HepG2 (cell line): ENCODE measurements around the gene NEK8. TPM values are rescaled to one million over a fixed set of nuclear protein-coding genes. Genes with fewer than 3 reads are reported as not detected.

Experiments used
- AGO2 ChIP-seq: fragments of 200-400 bp; formaldehyde crosslinking; optimal IDR thresholded peaks from 2 replicates; pipeline ENCODE3; 2017; ENCODE audit warnings: mild to moderate bottlenecking, low read depth, low read length, moderate library complexity
- ATF4 ChIP-seq, 2 experiments: fragments of 450-650 bp in 1 of 2; sonication (generic) in 1 of 2; formaldehyde crosslinking; IDR thresholded peaks; 2 replicates each; pipeline versions ENCODE4 v1.5.0 to v1.8.0; 2020 to 2022; ENCODE audit warnings: mild to moderate bottlenecking in 1 of 2, missing genetic modification reagents in 1 of 2
- ATM ChIP-seq: fragments of 450-650 bp; IDR thresholded peaks from 2 replicates; pipeline ENCODE4 v1.7.1; 2017; ENCODE audit warnings: mild to moderate bottlenecking, borderline replicate concordance
- EEA1 ChIP-seq: sonication (generic); formaldehyde crosslinking; IDR thresholded peaks from 2 replicates; pipeline ENCODE4 v1.5.1; 2020; ENCODE audit warnings: mild to moderate bottlenecking, missing genetic modification reagents, borderline replicate concordance
- IKZF1 ChIP-seq: fragments of 450-650 bp; IDR thresholded peaks from 2 replicates; pipeline ENCODE4 v1.7.1; 2016
- KAT8 ChIP-seq: IDR thresholded peaks from 2 replicates; pipeline ENCODE4 v1.6.1; 2016; ENCODE audit warnings: missing genetic modification reagents, missing compliant biosample characterization
- MAZ ChIP-seq, 2 experiments: sonication (generic) in 1 of 2; formaldehyde crosslinking in 1 of 2; IDR thresholded peaks; 2 replicates each; pipeline versions ENCODE4 v1.5.0 to v1.6.1; 2012 to 2020; ENCODE audit warnings: low read depth in 2 of 2, mild to moderate bottlenecking in 2 of 2, borderline replicate concordance in 1 of 2, improper control_type of control experiment in 1 of 2, low read length in 1 of 2, missing genetic modification reagents in 1 of 2, moderate library complexity in 1 of 2
- NCOA2 ChIP-seq: sonication (generic); formaldehyde crosslinking; IDR thresholded peaks from 2 replicates; pipeline ENCODE4 v1.8.0; 2022; ENCODE audit warnings: inconsistent platforms
- NFATC3 ChIP-seq: sonication (generic); formaldehyde crosslinking; IDR thresholded peaks from 2 replicates; pipeline ENCODE4 v1.5.1; 2020; ENCODE audit warnings: mild to moderate bottlenecking, missing genetic modification reagents
- NFKBIZ ChIP-seq: IDR thresholded peaks from 2 replicates; pipeline ENCODE4 v1.6.1; 2018; ENCODE audit warnings: missing genetic modification reagents, missing compliant biosample characterization
- NONO ChIP-seq, 2 experiments: fragments of 450-650 bp in 1 of 2; sonication (generic) in 1 of 2; formaldehyde crosslinking in 1 of 2; IDR thresholded peaks in 1 of 2; conservative IDR thresholded peaks in 1 of 2; 2 replicates each; pipeline versions ENCODE4 v1.6.1 to v1.8.0; 2017 to 2022; ENCODE audit warnings: mild to moderate bottlenecking in 1 of 2, missing genetic modification reagents in 1 of 2, moderate library complexity in 1 of 2
- PAX8 ChIP-seq: sonication (generic); formaldehyde crosslinking; IDR thresholded peaks from 2 replicates; pipeline ENCODE4 v1.8.0; 2022; ENCODE audit warnings: mild to moderate bottlenecking, missing genetic modification reagents, borderline replicate concordance
- SMAD3 ChIP-seq: sonication (generic); formaldehyde crosslinking; IDR thresholded peaks from 2 replicates; pipeline ENCODE4 v1.4.0; 2020; ENCODE audit warnings: missing genetic modification reagents
- TERF1 ChIP-seq: sonication (generic); formaldehyde crosslinking; IDR thresholded peaks from 2 replicates; pipeline ENCODE4 v1.8.0; 2022; ENCODE audit warnings: mild to moderate bottlenecking, missing genetic modification reagents, moderate library complexity
- ZBTB38 ChIP-seq: sonication (generic); formaldehyde crosslinking; IDR thresholded peaks from 2 replicates; pipeline ENCODE4 v1.5.1; 2020; ENCODE audit warnings: mild to moderate bottlenecking, missing genetic modification reagents
- ZKSCAN5 ChIP-seq: sonication (generic); formaldehyde crosslinking; IDR thresholded peaks from 2 replicates; pipeline ENCODE4 v1.5.1; 2020; ENCODE audit warnings: mild to moderate bottlenecking, missing genetic modification reagents
- ZNF12 ChIP-seq: sonication (generic); formaldehyde crosslinking; IDR thresholded peaks from 2 replicates; pipeline ENCODE4 v1.5.0; 2020; ENCODE audit warnings: missing genetic modification reagents
- ZNF263 ChIP-seq: sonication (generic); formaldehyde crosslinking; IDR thresholded peaks from 2 replicates; pipeline ENCODE4 v1.4.0; 2020; ENCODE audit warnings: missing genetic modification reagents
- ZNF331 ChIP-seq: sonication (generic); formaldehyde crosslinking; IDR thresholded peaks from 2 replicates; pipeline ENCODE4 v1.4.0; 2020; ENCODE audit warnings: missing genetic modification reagents
- ZNF33A ChIP-seq: sonication (generic); formaldehyde crosslinking; IDR thresholded peaks from 2 replicates; pipeline ENCODE4 v1.5.1; 2020; ENCODE audit warnings: missing genetic modification reagents, mild to moderate bottlenecking, moderate library complexity, borderline replicate concordance
- ZNF558 ChIP-seq: sonication (generic); formaldehyde crosslinking; IDR thresholded peaks from 2 replicates; pipeline ENCODE4 v1.9.0; 2022; ENCODE audit warnings: mild to moderate bottlenecking, missing genetic modification reagents, borderline replicate concordance
- ZNF629 ChIP-seq: sonication (generic); formaldehyde crosslinking; conservative IDR thresholded peaks from 2 replicates; pipeline ENCODE4 v1.5.0; 2020; ENCODE audit warnings: missing genetic modification reagents
- ZNF670 ChIP-seq: sonication (generic); formaldehyde crosslinking; IDR thresholded peaks from 2 replicates; pipeline ENCODE4 v1.8.0; 2022; ENCODE audit warnings: mild to moderate bottlenecking, missing genetic modification reagents, borderline replicate concordance
- ZNF672 ChIP-seq: sonication (generic); formaldehyde crosslinking; IDR thresholded peaks from 2 replicates; pipeline ENCODE4 v1.8.1; 2022; ENCODE audit warnings: missing genetic modification reagents
- ZNF720 ChIP-seq: sonication (generic); formaldehyde crosslinking; IDR thresholded peaks from 2 replicates; pipeline ENCODE4 v1.4.0; 2020; ENCODE audit warnings: missing genetic modification reagents
- ZNF766 ChIP-seq: sonication (generic); formaldehyde crosslinking; IDR thresholded peaks from 2 replicates; pipeline ENCODE4 v1.5.0; 2020; ENCODE audit warnings: missing genetic modification reagents, borderline replicate concordance
- polyA plus RNA-seq, 8 experiments: library from polyadenylated mRNA; depleted of rRNA in 3 of 8; stranded (reverse) in 7 of 8; unstranded in 1 of 8; fragments of >200 nt; fragmentation: Illumina TruSeq in 4 of 8; extraction: Trizol in 4 of 8; gene quantifications; 2 replicates each; pipeline versions ENCODE4 v1.2.1 to v1.2.3, GENCODE V29; 2011 to 2016; ENCODE audit warnings: low read depth in 4 of 8, missing spikeins in 1 of 8, mixed read lengths in 1 of 8; ENCODE audit not compliant: insufficient read depth in 1 of 8
- total RNA-seq, 5 experiments: library from RNA; depleted of rRNA; stranded (reverse); fragments of >200 nt; fragmentation: Illumina TruSeq; extraction: Trizol; gene quantifications; 2 replicates each; pipeline ENCODE4 v1.2.3, GENCODE V29; 2016; ENCODE audit warnings: low read depth in 1 of 5

Gene NEK8
- total and polyA plus RNA-seq, 2 of the 13 experiments (the other 11 are each of a cell fraction or from before 2014, with no cell fraction given), result 5.8 to 13.5 TPM

- TF ChIP-seq PAX8 (no peak), NFKBIZ (CRISPR knock-in tag) (no peak; the same call in 1 of the 2 replicates), ZKSCAN5 (CRISPR knock-in tag) (no peak), NFATC3 (CRISPR knock-in tag) (no peak), ZNF263 (peak; percentile 45), KAT8 (CRISPR knock-in tag) (peak; percentile 63; the same call in 1 of the 2 replicates), ZNF33A (no peak), ZNF766 (peak; percentile 72; the same call in 1 of the 2 replicates), MAZ (IDR thresholded peaks at IDR 0.05; ENCODE audit: borderline replicate concordance, low read depth, low read length) (no peak), MAZ (CRISPR knock-in tag; IDR thresholded peaks at IDR 0.05; ENCODE audit: low read depth) (peak; percentile 64), ZNF558 (peak; percentile 74; the same call in 1 of the 2 replicates), ZNF12 (CRISPR knock-in tag) (0 out of 2 replicates have a peak, but pooled peaks have one; percentile 28), NCOA2 (CRISPR knock-in tag) (no peak), EEA1 (CRISPR knock-in tag) (no peak; the same call in 1 of the 2 replicates), ZNF331 (CRISPR knock-in tag) (0 out of 2 replicates have a peak, but pooled peaks have one; percentile 40), AGO2 (peak; percentile 84), IKZF1 (no peak), ZNF720 (CRISPR knock-in tag) (no peak), NONO (IDR thresholded peaks at IDR 0.05) (no peak), NONO (CRISPR knock-in tag; conservative IDR thresholded peaks at IDR 0.05) (peak; percentile 32), ATM (no peak), ZNF672 (no peak), TERF1 (no peak), SMAD3 (CRISPR knock-in tag) (no peak), ZNF670 (peak; percentile 43; the same call in 1 of the 2 replicates), ZNF629 (0 out of 2 replicates have a peak, but pooled peaks have one; percentile 11), ATF4 (CRISPR knock-in tag; IDR thresholded peaks at IDR 0.05) (no peak), ZBTB38 (CRISPR knock-in tag) (peak; percentile 75; the same call in 1 of the 2 replicates)
Measured at GRCh38 chr17:28710861-28711722, 17.5 kb upstream of the NEK8 start (continued).
